ENCODE measurements around the gene CHML.
A peak's percentile ranks its signal among the peaks of the same experiment; 100 is the strongest.
"Not testable (repeated sequence)": the region's sequence is repeated elsewhere in the genome, so short reads cannot be mapped to it uniquely, and the experiment has no call there.

The CHML gene

GRCh38 chr1:241640149-241640866 lies at the start of gene CHML, which contains the start of gene OPN3:
Gene CHML, minus strand, starts transcription at chr1:241640369. Its CDS starts 4,603 bp downstream, at chr1:241635766.
Gene OPN3, minus strand, starts transcription at chr1:241640369. Its CDS starts 115 bp downstream, at chr1:241640254.
- Mint-ChIP-seq H3K27ac (no peak within 1 kb of the TSS), H3K27me3 (ENCODE audit: low read depth, poor library complexity) (no peaks in the 10 kb centered on the region), H3K9me3 (peaks cover 38% of the 10 kb centered on the region), H3K4me3 (peak within 1 kb of the TSS; percentile 86), H3K4me1 (peaks cover 29% of the 10 kb centered on the region), H3K36me3 (ENCODE audit: low read depth) (peaks cover 35% of the 10 kb centered on the region)
- TF ChIP-seq CTCF (IDR thresholded peaks at IDR 0.05), result no peak
- DNase-seq, result peak; percentile 96

- no peak for TF ChIP-seq CTCF (IDR thresholded peaks at IDR 0.05)
- peak overlapping the region; percentile 65 for H3K27ac Mint-ChIP-seq
- DNase-seq, result no peak
Observed at GRCh38 chr1:241688940-241689368, 48.8 kb upstream of the CHML start.

GRCh38 chr1:241684108-241684507 lies 43.9 kb upstream of the CHML start:
- H3K27ac Mint-ChIP-seq, result no peak overlapping the region
- TF ChIP-seq CTCF (IDR thresholded peaks at IDR 0.05), result no peak
- H3K4me3 Mint-ChIP-seq, result no peak overlapping the region

More at GRCh38 chr1:241688940-241689368, 48.8 kb upstream of the CHML start:
- no peak overlapping the region for H3K4me3 Mint-ChIP-seq
- peaks cover 13% of the 10 kb centered on the region for H3K9me3 Mint-ChIP-seq
- peaks cover 10% of the 10 kb centered on the region for H3K4me1 Mint-ChIP-seq
- peaks cover 9% of the 10 kb centered on the region for H3K36me3 Mint-ChIP-seq (ENCODE audit: low read depth)
- H3K27me3 Mint-ChIP-seq (ENCODE audit: low read depth, poor library complexity), result no peaks in the 10 kb centered on the region

GRCh38 chr1:241682921-241683320 lies 42.8 kb upstream of the CHML start:
- no peak for TF ChIP-seq CTCF (IDR thresholded peaks at IDR 0.05)
- peaks cover 4% of the 10 kb centered on the region for H3K27me3 Mint-ChIP-seq (ENCODE audit: low read depth, poor library complexity)

More at GRCh38 chr1:241684108-241684507, 43.9 kb upstream of the CHML start:
- H3K27me3 Mint-ChIP-seq (ENCODE audit: low read depth, poor library complexity), result peaks cover 4% of the 10 kb centered on the region
- peaks cover 11% of the 10 kb centered on the region for H3K9me3 Mint-ChIP-seq
- H3K36me3 Mint-ChIP-seq (ENCODE audit: low read depth), result peaks cover 5% of the 10 kb centered on the region
- no peak for DNase-seq
- peaks cover 7% of the 10 kb centered on the region for H3K4me1 Mint-ChIP-seq

GRCh38 chr1:241681861-241682448 lies 41.8 kb upstream of the CHML start:
- H3K9me3 Mint-ChIP-seq; DNase-seq; H3K36me3 Mint-ChIP-seq (ENCODE audit: low read depth); H3K27ac Mint-ChIP-seq; H3K4me1 Mint-ChIP-seq; H3K27me3 Mint-ChIP-seq (ENCODE audit: low read depth, poor library complexity); H3K4me3 Mint-ChIP-seq: not testable (repeated sequence)

More at GRCh38 chr1:241682921-241683320, 42.8 kb upstream of the CHML start:
- peaks cover 5% of the 10 kb centered on the region for H3K36me3 Mint-ChIP-seq (ENCODE audit: low read depth)
- DNase-seq, result no peak
- peaks cover 9% of the 10 kb centered on the region for H3K9me3 Mint-ChIP-seq
- no peak overlapping the region for H3K27ac Mint-ChIP-seq
- no peak overlapping the region for H3K4me3 Mint-ChIP-seq
- H3K4me1 Mint-ChIP-seq, result peaks cover 1% of the 10 kb centered on the region

- H3K4me3 Mint-ChIP-seq, result no peak overlapping the region
- peaks cover 4% of the 10 kb centered on the region for H3K27me3 Mint-ChIP-seq (ENCODE audit: low read depth, poor library complexity)
- TF ChIP-seq CTCF (IDR thresholded peaks at IDR 0.05), result no peak
- peaks cover 9% of the 10 kb centered on the region for H3K9me3 Mint-ChIP-seq
- peaks cover 14% of the 10 kb centered on the region for H3K4me1 Mint-ChIP-seq
- H3K27ac Mint-ChIP-seq, result no peak overlapping the region
- peaks cover 5% of the 10 kb centered on the region for H3K36me3 Mint-ChIP-seq (ENCODE audit: low read depth)
- DNase-seq, result no peak
Observed at GRCh38 chr1:241679961-241680360, 39.8 kb upstream of the CHML start.

All from nephron progenitor cell (in vitro differentiated cells).